AG04449 (cell line): ENCODE data around the gene FADS6.

Experiments used
- CTCF ChIA-PET: fragments of 350-600 bp; formaldehyde crosslinking; extraction: SDS; loops from one replicate; lab custom pipeline; 2021; ENCODE audit warnings: antibody characterized with exemption; lab: Yijun Ruan, JAX
- POLR2A ChIA-PET: fragments of 400-600, 350-600 bp; formaldehyde crosslinking; extraction: SDS; loops from one replicate; lab custom pipeline; 2020; ENCODE audit warnings: antibody characterized with exemption, inconsistent platforms; lab: Yijun Ruan, JAX
- DNase-seq: peaks from one replicate; pipeline ENCODE4 v3.0.0-alpha.2; 2010; ENCODE audit warnings: low read depth, low spot score
- H3K4me3 ChIP-seq: 2 replicates; pipeline ENCODE4 v1.5.1; 2011; ENCODE audit warnings: low read depth, mild to moderate bottlenecking, control low read depth, low read length
- CTCF ChIP-seq: IDR thresholded peaks from one replicate; pipeline ENCODE4 v1.5.1; 2011; ENCODE audit warnings: mild to moderate bottlenecking, moderate library complexity, low read length, control low read depth, inconsistent platforms; ENCODE audit not compliant: insufficient read depth; ENCODE audit errors: missing control alignments

The FADS6 gene

GRCh38 chr17:74839990-74840852 is 53.2 kb downstream of the FADS6 start:
- ChIA-PET CTCF (interaction anchor here (0.6 to 13.7 kb wide), 7 partner anchors 22 to 117 kb away, joined by 3 to 276 read pairs (median 4); partner anchors contain the start of gene GRIN2C), POLR2A (no interaction called here)
- no peak for DNase-seq
- no peak for TF ChIP-seq CTCF
- H3K4me3 ChIP-seq = no peak overlapping the region

- DNase-seq = no peak
- H3K4me3 ChIP-seq = no peak overlapping the region
- POLR2A ChIA-PET = no interaction called here
- CTCF ChIA-PET = interaction anchor here (0.6 to 13.7 kb wide), 5 partner anchors 8 to 92 kb away, joined by 3 to 276 read pairs (median 7); partner anchors contain the start of gene GRIN2C
- no peak for TF ChIP-seq CTCF
Measured at GRCh38 chr17:74838274-74838673, 55.2 kb downstream of the FADS6 start.

- no peak for TF ChIP-seq CTCF
- H3K4me3 ChIP-seq = no peak overlapping the region
- CTCF ChIA-PET = interaction anchor here (0.9 to 13.7 kb wide), 3 partner anchors 9 to 45 kb away, joined by 3 to 276 read pairs (median 3); partner anchors contain the start of gene GRIN2C
- no peak for DNase-seq
- POLR2A ChIA-PET = no interaction called here
Measured at GRCh38 chr17:74836691-74837467, 56.6 kb downstream of the FADS6 start.

GRCh38 chr17:74836191-74836590 is 57.2 kb downstream of the FADS6 start:
- no peak for TF ChIP-seq CTCF
- CTCF ChIA-PET = interaction anchor here (13.7 kb wide), 1 partner anchor 26 kb away, joined by 276 read pairs; the partner anchor contains the start of gene GRIN2C
- H3K4me3 ChIP-seq = no peak overlapping the region
- no peak for DNase-seq
- POLR2A ChIA-PET = no interaction called here

GRCh38 chr17:74833501-74834377 is 59.7 kb downstream of the FADS6 start:
- ChIA-PET POLR2A (interaction anchor here (1.0 kb wide), 1 partner anchor 39 kb away, joined by 3 read pairs; the partner anchor contains the start of gene FDXR), CTCF (interaction anchor here (1.6 to 4.3 kb wide), 3 partner anchors 11 to 124 kb away, joined by 3 to 35 read pairs (median 26); no protein-coding TSS in a partner anchor)
- no peak overlapping the region for H3K4me3 ChIP-seq
- TF ChIP-seq CTCF = no peak
- DNase-seq = peak; percentile 9
